OCI-LY3 (cell line): ENCODE results near the gene DDIT4.

Source experiments
- CTCF ChIP-seq: fragments of 200-600, 300-600 bp; sonication (generic); IDR thresholded peaks from 2 replicates; pipeline ENCODE4 v1.5.1; 2014; ENCODE audit warnings: antibody characterized with exemption, low read length, low read depth
- EZH2phosphoT487 ChIP-seq: fragments of 200-600 bp; shearing (Covaris generic); IDR thresholded peaks from 2 replicates; pipeline ENCODE4 v1.6.1; 2018; ENCODE audit warnings: antibody characterized with exemption, mixed run types, low read depth

GRCh38 chr10:72311667-72312066 lies 37.9 kb downstream of the DDIT4 start:
- TF ChIP-seq CTCF (no peak), EZH2phosphoT487 (no peak)
